ENCODE data around the gene MAP4K1.
"Not testable (repeated sequence)": the region's sequence is repeated elsewhere in the genome, so short reads cannot be mapped to it uniquely, and the experiment has no call there.

MAP4K1 gene

DNA sequence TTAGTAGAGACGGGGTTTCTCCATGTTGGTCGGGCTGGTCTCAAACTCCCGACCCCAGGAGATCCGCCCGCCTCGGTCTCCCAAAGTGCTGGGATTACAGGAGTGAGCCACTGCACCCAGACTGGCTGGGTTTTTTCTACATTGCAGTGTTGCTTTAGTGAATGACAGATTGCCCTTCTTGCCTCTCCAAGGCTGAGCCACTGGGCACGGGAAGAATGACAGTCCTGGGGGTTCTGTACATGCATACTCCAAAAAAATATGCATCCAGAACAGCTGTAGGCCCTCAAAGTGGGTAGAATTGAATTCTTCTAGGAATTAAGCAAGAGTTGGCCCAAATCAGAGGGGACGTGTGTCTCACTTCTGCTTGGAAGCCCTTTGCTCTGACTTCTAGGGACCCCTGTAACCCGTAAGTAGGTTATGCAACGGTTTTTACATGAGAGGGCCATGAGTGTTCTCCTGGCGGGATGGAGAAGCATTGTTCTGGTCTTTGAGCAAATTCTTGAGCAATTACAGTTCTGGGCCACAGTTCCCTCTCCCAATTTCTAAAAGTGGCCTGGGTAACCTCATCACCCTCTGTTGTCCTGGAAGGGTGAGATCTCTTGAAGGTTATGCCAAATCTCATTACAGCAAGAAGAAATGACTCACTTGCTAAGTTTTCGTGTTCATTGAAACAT lies 33.3 kb upstream of the MAP4K1 start:
- no peak for DNase-seq (ENCODE audit: low read depth)

DNA sequence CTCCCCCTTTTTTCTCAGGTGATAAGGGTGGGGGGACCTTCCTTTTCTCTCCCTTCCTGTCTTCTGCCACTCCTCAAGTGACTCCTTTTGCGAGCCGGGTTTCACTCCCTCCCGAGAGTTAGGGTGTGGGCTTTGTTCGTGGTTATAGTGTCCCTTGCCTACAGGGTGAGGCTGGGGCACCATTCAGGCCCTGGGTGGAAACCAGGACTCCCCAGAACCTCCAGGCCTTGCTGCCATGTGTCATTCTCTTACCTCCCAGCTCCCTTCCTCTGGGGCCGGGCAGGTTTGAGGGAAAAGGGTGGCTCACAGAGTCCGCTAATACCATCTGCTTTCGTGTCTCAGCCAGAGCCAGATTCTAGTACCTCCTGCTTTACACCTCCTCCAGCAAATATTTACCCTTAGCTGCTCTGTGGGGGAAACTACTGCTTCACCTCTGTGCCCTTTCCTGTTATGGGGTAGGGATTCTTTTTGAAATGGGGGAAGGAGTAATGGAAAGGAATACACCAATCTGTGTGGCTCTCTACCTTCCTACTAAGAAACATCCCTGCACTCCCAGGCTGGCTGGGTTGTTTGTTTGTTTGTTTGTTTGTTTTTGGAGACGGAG lies 32.5 kb upstream of the MAP4K1 start:
- no peak for DNase-seq (ENCODE audit: low read depth)

DNA sequence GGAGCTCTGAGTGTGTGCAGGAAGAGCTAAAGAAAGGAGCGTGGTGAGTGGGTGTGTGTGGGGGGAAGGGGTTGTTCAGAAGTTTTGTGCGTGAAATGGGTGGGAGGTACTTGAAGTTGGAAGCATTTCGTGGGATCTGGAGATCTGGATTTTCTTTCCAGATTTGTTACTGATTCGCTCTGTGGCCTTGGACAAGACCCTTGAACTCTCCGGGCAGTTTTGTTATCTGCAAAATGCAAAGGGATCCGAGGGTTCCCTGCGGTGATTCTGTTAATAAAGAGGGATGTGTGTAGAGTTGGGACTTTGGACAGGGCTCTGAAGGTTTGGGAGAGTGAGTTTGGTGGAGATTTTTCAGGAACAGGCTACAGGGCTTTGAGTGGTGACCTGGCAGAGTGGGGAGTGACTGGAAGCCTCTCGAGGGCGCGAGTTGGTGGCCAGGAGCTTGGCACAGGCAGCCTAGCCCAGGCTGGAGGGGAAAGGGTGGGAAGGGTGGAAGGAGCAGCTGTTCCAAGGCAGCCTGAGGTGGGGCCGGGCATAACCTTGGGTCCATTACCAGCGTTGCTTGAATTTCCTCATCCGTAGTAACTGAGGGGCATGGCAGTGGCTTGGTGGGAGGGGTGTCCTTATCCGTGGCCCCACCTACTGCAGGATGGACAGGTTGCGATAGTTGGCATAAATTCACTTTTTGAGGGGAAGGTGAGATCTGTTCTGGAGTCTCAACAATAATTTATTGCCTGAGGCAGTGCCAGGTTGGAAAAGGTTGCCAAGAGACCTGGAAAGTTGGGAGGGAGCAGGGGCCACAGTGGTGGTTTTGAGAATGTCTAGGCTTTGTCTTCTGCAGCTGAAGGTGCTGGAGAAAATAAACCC lies 31.8 kb upstream of the MAP4K1 start:
- DNase-seq (ENCODE audit: low read depth) = no peak

DNA sequence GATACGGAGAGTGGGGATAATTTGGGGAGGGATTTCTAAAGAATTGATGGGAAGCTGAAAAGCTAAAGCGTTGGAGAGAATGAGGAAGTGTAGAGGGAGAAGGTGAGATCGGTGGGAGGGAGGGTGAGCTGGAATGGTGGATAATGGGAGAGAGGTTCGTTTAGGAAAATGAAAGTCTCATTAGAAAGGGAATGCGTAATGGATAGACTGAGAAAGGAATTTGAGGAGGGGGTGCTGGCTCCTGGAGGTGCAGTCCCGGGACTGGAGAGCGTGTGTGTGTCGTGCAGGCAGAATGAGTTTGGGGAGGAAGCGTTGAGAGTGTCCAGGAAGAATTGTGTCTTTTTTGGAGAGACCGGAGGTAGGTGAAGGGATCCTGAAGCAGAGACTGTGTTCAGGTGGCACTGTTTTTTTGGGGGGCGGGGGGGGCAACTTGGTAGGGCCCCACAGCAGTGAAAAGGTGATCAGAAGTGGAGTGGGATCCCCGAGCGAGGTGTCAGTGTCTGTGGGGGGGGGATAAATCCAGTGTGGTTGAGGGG lies 31.1 kb upstream of the MAP4K1 start:
- no peak for DNase-seq (ENCODE audit: low read depth)

DNA sequence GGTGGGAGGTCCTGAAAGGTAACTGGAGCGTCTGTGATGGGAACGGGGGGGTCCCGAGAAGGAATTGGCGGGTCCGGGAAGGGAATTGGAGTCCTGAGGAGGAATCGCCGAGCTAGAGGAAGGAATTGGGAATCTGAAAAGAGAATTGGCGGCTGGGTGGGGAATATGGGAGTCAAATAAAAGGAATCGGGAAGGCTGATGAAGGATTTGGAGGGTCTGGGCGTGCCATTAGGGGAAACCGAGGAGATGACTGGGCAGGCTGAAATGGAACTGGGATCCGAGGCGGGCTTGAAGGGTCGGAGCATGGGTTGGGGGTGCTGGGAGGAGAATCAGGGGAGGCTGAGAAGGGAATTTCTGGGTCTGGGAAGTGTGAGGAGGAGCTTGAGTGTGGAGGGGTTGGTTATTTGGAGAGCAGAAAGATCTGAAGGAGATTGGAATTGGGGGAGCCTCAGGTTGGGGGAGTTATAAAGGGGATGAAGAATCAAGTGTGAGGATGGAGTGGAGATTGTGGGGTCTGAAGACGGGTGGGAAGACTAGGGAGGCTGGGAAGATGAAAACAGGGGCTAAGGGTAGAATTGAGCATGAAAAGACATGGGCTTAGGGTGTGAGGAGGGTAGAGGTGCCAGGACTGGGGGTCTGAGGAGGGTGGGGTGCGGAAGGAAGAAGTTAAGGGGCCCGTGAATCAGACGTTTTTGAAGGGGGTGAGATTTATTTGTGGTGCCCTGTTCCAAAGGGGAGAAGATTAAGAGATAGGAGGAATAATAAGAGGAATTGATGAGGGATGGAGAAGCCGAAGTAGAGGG lies 30.4 kb upstream of the MAP4K1 start:
- DNase-seq (ENCODE audit: low read depth) = no peak

DNA sequence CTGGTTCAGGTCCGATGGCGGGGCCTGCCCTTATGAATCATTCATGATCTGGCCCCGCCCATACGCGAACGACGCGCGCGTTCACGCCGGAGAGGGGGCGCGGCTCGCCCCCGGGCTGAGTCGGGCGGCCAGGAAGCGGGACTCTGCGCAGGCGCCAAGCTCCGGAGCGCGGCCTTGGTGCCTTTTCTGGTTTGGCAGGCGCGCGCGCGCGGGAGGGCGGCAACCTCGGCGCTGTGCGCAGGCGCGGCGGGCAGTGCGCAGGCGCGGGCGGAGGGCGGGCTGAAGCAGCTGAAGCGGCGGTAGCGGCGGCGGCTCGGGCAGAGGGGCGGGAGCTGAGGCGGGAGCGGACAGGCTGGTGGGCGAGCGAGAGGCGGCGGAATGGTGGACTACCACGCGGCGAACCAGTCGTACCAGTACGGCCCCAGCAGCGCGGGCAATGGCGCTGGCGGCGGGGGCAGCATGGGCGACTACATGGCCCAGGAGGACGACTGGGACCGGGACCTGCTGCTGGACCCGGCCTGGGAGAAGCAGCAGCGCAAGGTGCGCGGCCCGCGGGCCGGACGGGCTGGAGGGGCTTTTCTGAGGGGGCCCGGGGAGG lies 29.7 kb upstream of the MAP4K1 start, which contains the start of gene ACTN4:
ACTN4 (plus strand) TSS at position 282 of the 598 bp plus-strand sequence; CDS start at position 379, 97 bp downstream.
- DNase-seq (ENCODE audit: low read depth) = peak; percentile 100

DNA sequence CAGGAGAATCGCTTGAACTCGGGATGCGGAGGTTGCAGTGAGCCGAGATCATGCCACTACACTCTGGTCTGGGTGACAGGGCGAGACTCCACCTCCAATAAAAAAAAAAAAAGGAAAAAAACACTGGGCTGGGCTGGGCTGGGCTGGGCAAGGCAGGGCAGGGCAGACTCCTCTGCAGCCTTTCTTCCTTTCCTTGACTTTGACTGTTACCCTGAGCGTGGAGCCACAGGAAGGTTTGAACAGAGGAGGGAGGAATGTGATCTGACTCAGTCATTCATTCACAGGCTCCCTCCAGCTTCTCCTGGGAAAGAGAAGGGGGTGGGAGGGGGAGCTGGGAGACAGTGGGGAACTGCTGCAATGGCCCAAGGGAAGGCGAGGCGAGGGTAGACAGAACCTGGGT lies 27.0 kb upstream of the MAP4K1 start:
- no peak for DNase-seq (ENCODE audit: low read depth)

DNA sequence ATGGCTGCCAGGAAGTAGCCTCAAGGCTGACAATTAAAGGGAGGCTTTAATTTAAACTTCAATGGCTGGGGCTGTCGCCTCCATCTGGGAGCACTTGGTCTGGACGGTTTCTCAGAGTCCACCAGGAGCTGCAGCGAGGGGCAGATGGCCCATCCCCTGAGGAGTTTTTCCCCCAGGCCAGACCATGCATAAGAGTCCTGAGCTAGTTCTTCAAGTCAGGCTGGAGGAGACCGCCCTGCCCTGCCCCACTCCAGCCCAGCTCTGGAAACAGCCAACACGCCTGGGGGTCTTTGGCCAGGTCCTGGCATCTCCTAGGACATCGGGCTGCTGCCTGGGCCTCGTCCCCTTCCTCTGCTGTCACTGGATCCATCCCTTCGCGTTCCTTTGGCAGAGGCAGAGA lies 24.4 kb upstream of the MAP4K1 start:
- DNase-seq (ENCODE audit: low read depth) = no peak

DNA sequence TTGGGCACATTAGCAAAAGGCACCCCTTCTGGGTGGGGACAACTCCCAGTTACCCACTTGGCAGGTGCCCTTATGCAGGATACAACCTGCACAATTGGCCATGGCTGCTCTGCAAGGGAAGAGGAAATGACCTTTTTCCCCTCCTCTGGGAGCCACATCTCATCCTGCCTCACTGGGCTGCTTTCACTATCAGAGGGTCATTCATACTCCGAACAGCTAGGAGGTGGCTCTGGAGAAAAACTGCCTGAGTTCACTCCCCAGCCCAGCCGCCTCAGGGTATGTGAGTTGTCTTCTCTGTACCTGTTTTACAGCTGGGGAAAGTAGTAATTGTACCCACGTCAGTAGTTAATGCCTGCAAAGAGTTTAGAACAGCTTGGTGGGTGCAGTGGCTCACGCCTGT lies 22.6 kb upstream of the MAP4K1 start:
- no peak for DNase-seq (ENCODE audit: low read depth)

DNA sequence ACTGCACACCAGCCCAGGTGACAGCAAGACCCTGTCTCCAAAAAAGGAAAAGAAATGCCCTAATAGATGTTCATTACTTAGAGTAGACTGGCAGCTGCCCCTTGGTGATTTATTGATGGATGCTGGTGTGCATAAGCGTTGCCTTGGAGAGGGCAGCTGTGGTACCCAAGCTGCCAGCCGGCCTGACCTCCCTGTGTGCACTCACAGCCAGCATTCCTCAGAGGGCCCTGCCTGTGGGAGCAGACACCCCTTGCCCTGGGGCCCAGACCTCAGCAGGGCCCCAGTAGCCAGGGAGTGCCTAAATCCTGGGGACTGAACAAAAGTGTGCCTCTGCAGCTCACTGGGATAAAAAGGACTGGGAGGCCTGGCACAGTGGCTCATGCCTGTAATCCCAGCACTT lies 21.9 kb upstream of the MAP4K1 start:
- DNase-seq (ENCODE audit: low read depth) = no peak

DNA sequence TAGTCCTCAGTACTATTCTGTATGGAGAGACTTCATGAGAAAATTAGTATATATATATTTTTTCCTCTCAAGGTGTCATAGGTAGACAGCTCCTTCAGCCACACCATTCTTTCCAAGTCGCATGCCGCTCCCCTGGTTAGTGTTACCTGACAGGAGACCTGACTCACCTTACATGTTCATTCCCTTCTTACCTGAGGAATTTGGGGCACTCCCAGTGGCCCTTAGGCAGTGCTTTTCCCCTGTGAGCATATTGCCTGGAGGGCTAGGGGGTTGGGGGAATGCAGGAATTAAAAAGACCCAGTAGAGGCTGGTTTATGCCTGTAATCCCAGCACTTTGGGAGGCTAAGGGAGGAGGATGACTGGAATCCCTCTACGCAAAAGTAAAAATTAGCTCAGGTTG lies 20.7 kb upstream of the MAP4K1 start:
- DNase-seq (ENCODE audit: low read depth) = no peak

DNA sequence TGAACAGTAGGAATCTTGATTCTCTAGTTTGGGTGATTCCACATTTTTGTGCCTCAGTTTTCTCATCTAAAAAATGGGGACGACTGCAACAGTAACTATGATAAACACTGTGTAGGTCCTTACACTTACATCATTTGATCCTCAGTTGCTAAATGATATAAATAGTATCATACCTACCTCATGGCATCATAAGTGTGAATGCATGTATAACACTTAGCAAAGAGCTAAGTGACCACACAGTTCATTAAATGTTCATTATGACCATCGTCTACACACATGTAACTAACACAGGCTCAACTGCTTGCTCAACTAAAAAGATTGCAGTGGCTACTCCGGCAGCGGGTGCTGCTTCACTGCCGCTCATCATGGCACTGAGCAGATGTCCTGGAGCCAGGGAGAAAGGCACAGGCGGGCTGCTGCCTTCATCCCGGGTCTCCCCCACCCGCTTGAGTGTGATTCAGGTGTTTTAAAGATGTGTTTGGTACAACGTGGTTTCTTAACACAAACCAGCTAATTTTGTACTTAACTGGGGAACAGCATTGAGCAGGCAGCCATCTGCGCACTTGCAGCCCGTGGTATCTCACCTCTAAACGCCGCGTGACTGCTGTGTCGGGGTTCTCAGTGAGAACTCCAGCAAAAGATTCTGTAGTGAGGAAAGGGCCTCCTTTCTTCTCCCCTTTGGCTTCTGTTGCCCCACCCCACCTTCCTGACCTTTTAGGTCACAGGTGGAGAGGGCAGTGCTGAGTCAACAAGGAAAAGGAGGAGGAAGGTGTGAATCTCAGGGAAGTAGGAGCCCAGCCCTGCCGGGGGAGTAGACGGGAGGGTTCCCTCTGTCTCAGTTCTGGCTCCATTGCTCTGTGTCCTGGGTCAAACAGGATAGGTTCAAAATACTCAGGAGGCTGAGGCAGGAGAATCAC lies 18.0 kb upstream of the MAP4K1 start:
- DNase-seq (ENCODE audit: low read depth) = no peak

DNA sequence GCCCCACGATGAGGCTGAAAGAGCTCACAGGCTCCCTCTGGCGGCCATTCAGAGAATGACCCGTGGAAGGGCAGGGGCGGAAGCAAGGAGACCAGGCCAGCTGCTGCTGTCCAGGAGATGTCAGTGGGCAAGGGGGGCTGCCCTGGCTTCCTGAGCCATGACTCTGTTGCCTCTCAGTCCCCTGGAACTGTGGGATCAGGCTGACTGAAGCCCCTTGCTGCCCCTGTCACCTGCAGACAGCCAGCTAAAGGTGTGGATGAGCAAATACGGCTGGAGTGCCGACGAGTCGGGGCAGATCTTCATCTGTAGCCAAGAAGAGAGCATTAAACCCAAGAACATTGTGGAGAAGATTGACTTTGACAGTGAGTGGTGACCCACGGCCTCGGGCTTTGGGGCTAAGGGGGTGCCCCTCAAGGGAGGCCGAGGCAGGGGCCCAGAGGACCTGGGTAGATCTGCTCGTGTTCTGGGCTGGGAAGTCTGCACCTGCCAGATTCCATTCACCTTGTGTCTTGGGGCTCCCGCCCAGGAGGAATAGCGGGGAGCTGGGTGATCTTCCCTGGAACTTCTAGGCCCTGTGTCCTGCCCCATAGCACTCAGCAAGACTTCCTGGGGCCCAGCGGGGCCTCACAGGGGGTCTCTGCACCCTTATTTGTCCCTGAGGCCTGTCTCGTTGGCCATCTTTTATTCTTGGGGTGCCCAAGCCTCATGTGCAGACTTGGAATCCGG lies 17.2 kb upstream of the MAP4K1 start:
- peak; percentile 50 for DNase-seq (ENCODE audit: low read depth)

DNA sequence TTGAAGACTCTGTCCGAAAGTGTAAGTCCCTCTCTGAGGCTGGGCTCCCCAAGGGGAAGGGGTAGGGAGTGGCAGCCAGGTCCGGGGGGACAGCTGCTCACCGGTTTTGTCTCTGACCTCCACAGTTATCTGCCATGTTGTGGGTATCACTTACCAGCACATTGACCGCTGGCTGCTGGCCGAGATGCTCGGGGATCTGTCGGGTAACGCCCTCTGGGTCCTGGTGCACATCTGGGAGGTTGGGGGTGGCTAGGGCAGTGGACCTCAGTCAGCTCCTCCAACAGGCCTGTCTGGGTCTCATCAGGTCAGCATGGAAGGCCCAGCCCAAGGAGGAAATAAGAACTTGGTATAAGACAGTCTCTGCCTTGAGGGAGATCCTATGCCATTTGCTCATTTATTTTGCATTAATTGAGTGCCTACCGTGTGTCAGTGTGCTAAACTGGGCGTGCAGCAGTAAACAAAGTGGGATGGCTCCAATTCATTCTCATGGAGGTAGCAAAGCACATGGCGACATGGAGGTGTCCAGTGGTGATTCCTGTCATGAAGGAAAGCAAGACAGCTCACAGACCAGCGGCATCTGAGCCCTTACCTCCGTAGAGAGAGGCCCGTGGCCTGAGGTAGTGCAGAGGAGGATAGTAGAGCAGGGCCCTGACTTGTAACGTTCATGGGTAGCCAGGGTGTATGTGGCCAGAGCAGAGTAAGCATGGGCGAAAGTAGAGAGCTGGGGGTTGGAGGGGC lies 14.9 kb upstream of the MAP4K1 start:
- DNase-seq (ENCODE audit: low read depth) = no peak

DNA sequence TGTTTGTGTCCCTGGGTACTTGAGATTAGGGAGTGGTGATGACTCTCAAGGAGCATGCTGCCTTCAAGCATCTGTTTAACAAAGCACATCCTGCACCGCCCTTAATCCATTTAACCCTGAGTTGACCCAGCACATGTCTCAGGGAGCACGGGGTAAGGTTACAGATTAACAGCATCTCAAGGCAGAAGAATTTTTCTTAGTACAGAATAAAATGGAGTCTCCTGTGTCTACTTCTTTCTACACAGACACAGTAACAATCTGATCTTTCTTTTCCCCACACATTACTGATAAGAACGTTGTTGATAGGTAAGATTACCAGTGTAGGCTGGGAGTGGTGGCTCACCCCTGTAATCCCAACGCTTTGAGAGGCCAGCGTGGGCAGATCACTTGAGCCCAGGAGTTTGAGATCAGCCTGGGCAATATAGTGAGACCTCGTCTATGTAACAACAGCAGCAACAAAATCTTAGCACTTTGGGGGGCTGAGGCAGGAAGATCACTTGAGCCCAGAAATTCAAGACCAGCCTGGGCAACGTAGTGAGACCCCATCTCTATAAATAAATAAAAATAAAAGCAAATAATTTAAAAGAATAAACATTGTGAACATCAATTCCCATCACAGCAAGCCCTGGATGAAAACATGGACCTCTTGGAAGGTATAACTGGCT lies 14.2 kb upstream of the MAP4K1 start:
- not testable (repeated sequence) for DNase-seq (ENCODE audit: low read depth)

DNA sequence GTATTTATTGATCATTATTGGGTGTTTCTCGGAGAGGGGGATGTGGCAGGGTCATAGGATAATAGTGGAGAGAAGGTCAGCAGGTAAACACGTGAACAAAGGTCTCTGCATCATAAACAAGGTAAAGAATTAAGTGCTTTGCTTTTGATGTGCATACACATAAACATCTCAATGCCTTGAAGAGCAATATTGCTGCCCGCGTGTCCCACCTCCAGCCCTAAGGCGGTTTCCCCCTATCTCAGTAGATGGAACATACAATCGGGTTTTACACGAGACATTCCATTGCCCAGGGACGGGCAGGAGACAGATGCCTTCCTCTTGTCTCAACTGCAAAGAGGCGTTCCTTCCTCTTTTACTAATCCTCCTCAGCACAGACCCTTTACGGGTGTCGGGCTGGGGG lies 13.5 kb upstream of the MAP4K1 start:
- DNase-seq (ENCODE audit: low read depth) = not testable (repeated sequence)

DNA sequence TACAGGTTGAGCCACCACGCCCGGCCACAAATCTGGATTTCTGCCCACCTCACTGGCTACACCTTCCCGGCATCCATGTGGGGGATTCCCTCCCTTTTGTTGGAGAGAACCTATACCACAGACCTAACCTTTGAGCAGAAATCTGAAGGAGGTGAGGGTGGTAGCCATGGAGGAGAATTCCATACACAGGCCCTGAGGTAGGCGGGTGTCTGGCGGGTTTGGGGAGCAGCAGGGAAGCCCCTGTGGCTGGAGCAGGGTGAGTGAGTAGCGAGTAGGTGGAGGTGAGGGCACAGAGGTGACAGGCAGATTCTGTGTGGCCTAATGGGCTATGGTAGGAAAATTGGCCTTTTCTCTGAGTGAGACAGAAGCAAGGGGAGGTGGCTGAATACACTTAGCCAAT lies 11.8 kb upstream of the MAP4K1 start:
- DNase-seq (ENCODE audit: low read depth) = no peak

DNA sequence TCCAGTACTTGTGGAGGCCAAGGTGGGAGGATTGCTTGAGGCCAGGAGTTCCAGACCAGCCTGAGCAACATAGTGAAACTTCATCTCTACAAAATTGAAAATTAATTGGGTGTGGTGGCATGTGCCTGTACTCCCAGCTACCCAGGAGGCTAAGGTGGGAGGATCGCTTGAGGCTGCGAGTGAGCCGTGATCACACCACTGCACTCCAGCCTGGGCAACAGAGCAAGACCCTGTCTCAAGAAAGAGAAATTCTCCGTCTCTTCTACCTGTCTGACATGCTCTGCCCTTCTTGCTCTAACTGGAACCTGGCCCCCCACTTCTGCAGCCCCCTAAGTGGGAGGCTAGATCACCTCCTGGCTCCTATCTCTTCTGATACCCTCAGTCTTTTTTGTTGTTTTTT lies 8.6 kb upstream of the MAP4K1 start:
- DNase-seq (ENCODE audit: low read depth) = no peak

DNA sequence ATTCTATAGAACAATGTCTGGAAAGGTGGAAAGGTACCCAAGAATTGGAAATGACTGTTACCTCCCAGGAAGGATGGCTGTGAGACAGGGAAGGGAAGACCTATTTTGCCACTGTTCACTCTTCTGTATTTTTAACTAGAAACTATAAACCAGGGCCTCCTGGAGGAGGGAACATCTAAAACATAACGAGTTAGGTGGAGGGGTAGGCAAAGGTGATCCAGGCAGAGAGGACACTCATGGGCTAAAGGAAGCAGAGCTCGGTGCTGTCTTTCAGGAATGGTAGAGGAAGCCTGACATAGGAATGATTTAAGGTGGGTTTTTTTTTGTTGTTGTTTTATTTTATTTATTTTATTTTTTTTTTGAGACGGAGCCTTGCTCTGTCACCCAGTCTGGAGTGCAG lies 7.1 kb upstream of the MAP4K1 start:
- DNase-seq (ENCODE audit: low read depth) = no peak

Data from stimulated activated CD4-positive, alpha-beta T cell treated with anti-CD3 and anti-CD28 coated beads, Interleukin-2, amount 100 ng/mL, for 4 hours (primary cell).